GM18526 (cell line): ENCODE results near the gene FTO.

Experiments used
- POLR2A ChIP-seq: IDR thresholded peaks from 3 replicates; pipeline ENCODE4 v1.6.1; 2011; ENCODE audit not compliant: insufficient read length; ENCODE audit errors: extremely low read depth

The FTO gene

DNA sequence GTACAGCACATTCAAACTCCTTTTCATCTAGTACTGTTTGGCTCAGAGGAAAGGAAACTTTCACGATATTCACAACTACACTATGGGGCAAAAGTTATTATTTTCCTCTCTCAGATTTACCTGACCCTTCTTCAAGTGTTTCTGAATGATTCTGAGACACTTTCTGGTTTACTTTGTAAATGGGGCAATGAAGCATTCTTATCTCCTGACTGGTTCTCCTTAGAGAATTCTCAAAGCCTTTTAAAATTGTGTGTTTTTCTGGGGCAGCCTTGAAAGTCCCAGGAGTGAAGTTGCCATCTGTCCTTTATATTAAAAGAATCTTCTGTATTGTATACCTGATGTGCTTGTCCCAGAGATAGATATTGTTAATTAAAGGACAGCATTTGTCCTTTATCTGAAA lies 264.9 kb downstream of the FTO start:
- TF ChIP-seq POLR2A = no peak

DNA sequence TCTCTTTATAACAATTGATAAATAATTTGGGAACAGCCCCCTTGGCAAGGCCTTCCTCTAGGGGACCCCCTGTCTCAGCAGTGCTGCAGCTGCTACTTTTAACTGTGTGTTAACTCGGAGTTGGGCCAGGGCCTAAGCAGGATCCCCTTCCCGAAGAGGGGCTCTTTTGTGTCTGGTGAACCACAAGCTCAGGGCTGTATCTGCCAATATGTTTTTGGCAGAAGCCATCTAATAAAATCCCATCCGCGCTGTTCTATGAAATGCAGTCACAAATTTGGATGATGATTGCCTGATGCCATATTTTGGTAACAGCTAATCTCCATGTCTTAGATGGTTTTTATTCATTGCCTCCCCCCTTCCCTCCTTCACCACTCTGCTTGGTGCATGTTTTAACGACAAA lies 267.7 kb downstream of the FTO start:
- no peak for TF ChIP-seq POLR2A

DNA sequence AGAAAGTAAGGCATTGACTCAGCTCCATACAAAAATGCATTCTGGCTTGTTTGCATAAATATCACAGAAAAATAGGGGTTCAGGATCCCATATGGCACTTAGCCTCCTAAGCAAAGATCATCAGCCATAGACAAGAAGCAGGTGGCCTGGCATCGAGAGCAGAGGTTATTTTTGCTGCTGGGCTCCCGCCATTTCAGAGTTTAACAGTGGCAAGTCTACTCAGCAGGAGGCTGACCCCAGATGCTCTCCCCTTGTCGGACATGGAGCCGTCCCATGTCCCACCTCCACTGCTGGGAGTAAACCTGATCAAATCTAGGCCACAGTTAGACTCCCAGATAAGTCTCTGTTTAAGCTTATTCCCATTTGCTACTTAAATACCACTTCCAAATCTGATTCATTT lies 269.1 kb downstream of the FTO start:
- no peak for TF ChIP-seq POLR2A

DNA sequence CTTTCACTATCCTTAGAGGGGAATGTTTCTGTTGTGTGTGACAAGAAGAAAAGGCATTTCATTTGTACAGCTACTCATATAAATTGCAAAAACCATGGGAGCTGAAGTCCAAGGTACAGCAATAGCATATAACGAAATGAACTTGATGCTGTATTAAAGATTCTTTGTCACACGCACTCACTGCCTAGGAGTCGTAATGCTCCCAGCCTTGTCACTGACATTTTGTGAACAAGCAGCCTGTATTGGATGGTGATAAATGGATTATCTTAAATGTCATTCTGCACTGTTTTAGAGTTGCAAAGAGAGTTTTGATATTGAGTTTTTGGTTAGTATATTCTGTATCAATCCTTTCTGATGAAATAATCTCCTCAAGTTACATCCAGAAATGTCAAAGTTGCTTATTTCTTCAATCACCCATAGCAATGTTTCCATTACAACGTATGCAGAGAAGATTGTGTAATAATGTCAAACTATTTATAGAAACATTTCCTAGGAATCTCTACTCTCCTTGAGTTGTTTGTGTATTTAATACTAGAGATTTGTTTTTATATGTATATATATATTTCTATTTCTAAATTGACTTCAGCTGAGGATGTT lies 270.6 kb downstream of the FTO start:
- no peak for TF ChIP-seq POLR2A

DNA sequence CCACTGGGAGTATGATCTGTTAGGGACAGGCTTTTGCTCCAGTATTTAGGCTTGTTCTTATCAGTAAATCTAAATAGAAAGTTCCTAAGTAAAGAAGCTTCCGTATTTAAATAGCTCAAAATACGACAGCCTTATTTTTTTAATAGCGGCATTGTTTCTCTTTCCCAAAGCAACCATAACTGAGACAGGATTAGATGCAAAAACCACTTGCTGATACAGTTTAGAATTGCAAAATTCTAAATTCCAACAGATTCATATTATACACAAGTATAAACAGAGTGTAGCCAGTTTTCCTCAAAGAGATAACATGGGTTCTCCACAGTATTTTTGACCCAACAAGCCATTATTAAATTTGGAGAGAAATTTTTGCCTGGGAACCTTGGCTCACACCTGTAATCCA lies 276.7 kb downstream of the FTO start:
- no peak for TF ChIP-seq POLR2A

DNA sequence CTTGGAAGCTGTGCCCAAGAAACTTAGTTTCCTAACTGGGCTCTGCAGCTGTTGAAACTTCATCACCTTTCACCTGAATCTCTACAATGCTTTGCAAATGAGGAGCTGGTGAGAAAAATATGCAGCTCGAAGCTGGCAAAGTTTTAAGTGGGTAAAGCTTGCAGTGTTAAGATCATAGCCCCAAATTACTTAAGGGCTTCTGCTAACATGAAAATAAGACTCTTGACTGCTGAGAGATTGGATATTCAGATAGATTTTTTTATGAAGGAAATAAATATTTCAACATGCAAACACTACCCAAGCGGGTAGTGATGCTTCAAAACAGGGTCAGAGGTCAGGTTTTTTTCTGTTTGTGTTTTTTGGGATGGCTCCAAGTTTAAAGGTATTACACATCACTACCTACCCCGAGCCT lies 278.7 kb downstream of the FTO start:
- no peak for TF ChIP-seq POLR2A

DNA sequence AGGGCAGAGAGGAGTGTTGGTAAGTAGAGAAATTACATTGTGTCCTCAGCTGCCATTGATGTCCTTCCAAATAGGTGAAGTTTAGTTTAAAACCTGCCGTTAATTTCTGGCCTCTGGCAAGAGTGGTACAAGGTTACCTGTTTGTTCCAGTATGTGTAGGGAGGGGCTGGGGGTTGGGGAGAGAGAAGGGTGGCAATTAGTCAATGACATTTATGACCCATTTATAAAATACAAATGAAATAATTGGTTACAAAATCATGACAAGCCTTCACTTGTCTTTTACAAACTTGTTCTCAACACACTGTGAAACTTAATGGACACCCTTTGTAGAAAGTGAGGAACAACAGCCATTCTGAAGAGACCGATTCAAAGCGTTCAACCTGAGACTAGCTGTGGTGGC lies 281.0 kb downstream of the FTO start:
- TF ChIP-seq POLR2A = no peak

DNA sequence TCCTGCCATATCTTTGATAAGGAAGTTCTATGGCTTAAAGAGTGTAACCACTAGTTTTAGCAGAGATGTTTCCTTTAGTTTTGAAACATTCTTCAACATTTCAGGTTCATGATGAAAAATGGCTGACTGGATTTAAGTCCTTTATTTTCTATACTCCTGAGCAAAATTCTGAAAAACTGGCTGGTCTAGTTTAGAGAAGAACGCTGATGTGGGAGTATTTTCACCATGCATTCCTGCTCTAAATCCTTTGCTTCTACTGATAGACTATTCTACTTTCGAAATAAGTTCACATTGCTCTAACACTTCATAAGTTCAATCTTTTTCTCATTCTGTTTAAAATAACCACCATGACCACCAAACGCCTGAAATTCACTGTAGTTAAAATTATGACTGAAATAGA lies 281.9 kb downstream of the FTO start:
- TF ChIP-seq POLR2A = no peak

DNA sequence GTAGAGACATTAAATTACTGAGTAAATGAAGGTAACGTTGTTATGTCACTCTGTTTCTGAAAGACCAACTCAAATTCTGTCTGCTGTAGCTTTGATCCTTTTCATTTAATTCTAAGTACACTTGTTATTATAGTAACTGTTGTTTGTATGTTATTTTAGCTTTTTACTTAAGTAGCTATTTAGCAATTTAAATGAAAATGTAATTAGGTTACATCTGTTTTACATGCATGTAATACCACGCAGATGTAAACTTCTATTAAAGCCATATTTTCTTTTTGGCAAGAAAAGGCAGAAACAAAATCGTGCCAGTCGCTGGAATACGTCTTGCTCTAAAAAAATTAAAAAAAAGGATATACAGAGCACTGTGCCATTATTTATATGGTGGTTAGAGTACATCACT lies 282.8 kb downstream of the FTO start:
- no peak for TF ChIP-seq POLR2A

DNA sequence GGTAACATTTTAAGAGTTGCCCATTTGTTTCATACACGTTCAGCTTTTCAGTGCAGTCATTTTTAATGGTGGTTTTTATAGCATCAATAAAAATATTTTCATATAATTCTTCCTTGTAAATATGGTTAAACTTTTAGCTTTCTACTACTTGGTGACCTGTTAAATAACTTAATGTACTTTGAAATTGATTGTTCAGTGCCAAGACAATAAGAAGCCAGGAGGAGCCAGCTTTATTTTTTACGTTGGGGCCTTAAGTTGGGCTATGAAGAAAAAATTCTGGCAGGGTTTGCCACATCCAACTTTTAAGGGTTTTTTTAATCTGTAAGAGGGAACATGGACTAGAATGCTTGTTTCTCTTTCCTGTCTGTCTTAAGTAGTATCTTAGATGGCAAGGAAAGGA lies 284.2 kb downstream of the FTO start:
- TF ChIP-seq POLR2A = no peak

DNA sequence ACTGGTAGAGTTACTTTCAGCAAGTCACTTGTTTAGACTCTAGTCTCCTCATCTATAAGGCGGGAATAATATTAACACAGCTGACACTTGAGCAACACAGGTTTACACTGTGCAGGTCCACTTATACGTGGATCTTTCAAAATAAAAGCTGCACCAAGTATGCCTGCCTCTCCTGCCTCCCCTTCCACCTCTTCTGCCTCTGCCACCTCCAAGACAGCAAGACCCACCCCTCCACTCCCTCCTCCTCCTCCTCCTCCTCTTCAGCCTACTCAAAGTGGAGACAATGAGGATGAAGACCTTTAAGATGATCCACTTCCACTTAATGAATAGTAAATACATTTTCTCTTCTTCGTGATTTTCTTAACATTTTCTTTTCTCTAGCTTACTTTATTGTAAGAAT lies 285.6 kb downstream of the FTO start:
- no peak for TF ChIP-seq POLR2A

DNA sequence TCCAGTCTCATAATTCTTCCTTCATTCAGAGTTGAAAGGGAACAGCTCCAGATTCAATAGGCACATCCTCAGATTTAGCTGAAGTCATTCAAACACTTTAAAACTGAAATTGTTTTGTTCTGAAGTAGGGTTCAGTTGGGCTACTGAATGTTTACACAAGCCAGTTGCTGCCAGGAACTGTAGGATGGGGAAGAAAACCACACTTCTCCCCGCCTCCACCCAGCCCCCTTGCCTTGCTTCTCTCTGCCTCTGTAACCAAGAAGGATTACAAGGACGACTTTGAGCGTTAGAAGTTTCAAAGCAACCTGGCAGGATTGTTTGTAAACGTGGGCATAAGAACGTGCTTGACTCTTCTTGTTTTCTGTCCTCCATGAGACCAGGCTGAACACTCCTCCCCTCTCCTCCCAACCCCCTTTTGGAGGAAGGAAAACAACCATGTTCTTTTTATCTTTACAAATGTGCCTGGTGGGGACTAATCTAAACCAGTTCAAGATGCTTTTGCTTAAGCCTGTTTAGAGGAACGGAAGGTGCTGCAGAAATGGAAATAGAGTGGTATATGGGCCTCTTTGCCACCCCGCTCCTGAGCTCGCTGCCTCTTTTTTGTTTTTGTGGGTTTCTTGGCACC lies 287.9 kb downstream of the FTO start:
- TF ChIP-seq POLR2A = no peak

DNA sequence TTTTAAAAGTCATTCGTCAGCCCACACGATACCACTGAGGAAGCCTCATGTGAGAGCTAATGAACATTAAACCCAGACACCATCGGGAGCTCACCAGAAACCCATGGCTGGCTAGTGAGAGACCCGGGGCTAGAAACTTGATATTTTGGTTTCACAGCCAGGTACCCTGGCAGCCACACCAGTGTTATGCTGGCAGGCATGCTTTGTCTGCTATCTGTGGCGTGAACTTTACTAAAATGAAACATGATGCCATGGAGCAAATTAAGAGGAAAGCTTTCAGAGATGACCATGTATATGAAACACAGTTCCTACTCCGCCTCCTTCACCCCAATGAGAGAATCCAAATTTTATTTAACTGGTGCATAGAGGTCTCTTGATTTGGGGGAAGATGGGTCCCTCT lies 291.4 kb downstream of the FTO start:
- no peak for TF ChIP-seq POLR2A

DNA sequence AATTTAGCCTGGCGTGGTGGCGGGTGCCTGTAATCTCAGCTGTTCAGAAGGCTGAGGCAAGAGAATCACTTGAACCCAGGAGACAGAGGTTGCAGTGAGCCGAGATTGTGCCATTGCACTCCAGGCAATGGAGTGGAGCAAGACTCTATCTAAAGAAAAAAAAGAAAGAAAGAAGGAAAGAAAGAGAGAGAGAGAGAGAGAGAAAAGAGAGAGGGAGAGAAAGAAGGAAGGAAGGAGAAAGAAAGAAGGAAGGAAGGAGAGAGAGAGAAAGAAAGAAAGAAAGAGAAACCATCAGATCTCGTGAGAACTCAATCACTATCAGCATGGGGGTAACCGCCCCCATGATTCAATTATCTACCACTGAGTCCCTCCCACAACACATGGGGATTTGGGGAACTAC lies 293.0 kb downstream of the FTO start:
- no peak for TF ChIP-seq POLR2A

DNA sequence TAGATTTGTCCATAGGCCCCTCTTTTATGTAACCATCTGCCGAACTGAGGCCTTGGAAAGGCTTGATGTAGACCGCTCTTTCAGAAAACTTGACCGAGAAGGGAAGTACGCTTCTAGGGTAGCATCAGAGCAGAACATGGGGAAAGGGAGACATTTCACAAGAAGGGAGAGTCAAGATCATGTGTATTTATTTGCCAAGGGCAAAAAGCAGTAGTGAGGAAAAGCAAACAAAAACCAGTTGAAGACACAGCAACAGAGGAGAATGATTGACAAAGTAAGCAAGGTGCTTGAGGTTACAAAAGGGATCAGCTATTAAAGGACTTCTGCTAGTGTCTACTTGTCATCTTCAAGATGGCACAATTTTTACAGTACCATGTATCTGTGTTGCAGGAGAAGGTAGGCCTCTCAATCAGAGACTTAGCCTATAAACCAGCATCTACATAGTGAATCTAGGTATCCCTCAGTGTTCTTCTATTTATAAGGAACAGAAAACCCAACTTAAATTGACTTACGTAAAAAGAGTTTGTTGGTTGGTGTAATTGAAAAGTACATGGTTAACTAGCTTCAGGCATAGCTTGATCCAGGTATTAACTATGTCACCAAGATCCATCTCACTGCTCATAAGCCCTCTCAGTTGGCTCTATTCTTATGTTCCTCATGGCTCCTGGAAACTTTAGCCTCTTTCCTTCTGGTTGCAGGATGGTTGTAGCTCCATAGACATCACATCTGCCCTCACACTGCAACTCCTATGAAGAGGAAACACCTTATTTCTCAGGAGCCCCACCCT lies 294.3 kb downstream of the FTO start:
- no peak for TF ChIP-seq POLR2A

DNA sequence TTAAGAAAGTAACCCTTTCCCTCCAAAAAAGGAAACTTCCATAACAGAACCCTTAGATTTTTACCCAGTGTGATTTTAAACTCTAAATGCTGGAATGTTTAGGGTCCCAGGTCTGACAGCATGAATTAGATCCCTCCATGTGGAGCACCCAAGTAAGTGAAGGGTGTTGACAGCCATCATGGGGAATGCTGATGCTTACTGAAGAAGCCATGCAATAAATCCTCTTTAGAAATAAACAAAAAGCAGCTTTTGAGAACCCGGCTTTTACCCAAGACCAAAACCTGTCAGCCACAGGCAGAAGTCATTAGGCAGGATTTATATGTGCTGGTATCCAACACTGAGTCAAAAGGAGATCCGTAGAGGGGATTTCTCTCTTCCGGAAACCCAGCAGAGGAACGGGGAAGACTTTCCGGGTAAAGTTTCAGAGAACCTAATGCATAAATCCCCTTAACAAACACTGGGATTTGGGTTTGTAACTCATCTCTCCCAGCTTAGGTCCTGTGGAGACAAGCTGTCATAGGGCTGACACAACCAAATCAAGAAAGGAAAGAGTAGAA lies 295.1 kb downstream of the FTO start:
- no peak for TF ChIP-seq POLR2A
